TTC549 (cell line): ENCODE data around the gene RNF157.
"Not testable (repeated sequence)": the region's sequence is repeated elsewhere in the genome, so short reads cannot be mapped to it uniquely, and the experiment has no call there.

Experiments used
- FAIRE-seq: peaks from 2 replicates; lab custom pipeline; 2012; peaks lifted over from hg19 to GRCh38; lab: Jason Lieb, UNC

The RNF157 gene

DNA sequence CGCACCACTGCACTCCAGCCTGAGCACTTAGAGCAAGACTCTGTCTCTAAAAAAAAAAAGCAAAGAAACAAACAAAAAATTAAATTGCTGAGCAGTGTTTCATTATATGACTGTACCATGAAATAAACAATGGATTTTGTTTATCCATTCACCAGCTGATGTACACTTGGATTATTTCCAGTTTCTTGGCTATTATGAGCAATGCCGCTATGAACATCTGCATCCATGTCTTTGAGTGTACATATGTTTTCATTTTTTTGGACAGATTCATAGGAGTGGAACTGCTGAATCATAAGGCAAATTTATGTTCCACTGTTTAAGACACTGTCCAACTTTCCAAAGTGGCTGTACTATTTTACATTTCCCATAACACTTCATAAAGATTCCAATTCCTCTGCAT lies 8.0 kb downstream of the RNF157 start:
- no peak for FAIRE-seq

DNA sequence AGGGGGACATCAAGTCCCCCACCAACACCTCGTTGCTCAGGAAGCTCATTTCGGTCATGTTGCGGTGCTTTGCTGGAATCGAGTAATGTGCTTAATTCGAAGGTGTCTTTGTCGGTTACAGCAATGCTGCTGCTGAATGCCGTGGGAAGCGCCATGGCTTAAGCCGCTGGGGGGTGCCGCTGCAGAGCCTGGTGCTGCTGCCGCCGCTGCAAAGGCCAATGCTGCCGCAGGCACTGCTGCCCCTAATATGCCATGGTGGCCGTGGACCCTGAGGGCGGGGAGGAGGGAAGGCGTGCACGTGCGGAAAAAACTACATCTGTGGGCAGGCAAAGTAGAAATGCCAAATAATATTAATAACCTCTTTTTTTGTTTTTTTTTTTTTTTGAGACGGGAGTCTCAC lies 13.5 kb downstream of the RNF157 start:
- not testable (repeated sequence) for FAIRE-seq

DNA sequence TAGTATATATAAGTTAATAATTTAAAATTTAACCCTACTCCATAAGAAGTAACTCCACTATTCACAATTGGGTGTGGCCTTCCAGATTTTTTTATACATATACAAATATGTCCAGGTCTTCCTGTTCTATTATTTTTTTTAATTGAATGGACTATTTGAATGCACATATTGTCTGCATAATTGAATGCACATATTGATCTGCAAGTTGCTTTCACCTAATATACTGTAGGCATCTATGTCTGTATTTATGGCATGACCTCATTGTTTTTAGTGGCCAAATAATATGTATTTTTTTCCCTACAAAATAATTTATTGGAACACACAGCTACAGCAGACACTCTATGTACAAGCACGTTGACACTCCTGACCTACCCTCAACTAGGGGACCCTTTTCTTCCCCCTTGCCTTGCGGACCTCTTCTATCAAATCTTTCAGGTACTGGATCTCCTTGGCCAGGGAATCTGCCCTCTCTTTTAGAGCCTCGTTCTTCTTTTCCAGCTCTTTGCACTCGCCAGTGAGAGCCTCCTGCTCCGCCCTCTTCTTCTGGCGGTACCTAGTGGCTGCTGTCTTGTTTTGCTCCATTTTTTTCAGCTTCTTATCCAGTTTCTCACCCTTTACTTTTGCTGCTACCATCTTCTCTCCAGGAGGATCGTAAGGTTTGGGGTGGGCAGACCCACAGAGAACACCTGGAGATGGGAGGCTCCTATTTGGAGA lies 14.8 kb downstream of the RNF157 start:
- not testable (repeated sequence) for FAIRE-seq

DNA sequence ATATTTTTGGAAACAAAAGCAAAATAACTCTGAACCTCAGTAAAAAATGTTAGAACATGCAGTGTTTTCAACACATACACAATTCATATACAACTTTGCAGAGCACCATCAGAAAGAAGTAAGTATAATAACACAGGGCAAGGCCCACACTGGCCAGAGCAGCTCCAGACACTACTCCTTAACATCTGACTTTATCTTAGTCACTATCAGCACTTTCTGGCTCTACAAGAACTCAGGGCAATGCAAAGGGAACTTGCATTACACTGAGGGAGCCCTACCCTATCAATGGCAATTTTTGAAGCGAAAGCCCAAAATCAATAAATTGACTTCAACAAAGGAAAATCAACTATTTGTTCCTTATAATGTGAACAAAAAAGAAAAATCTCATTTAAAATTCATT lies 16.5 kb downstream of the RNF157 start:
- no peak for FAIRE-seq

DNA sequence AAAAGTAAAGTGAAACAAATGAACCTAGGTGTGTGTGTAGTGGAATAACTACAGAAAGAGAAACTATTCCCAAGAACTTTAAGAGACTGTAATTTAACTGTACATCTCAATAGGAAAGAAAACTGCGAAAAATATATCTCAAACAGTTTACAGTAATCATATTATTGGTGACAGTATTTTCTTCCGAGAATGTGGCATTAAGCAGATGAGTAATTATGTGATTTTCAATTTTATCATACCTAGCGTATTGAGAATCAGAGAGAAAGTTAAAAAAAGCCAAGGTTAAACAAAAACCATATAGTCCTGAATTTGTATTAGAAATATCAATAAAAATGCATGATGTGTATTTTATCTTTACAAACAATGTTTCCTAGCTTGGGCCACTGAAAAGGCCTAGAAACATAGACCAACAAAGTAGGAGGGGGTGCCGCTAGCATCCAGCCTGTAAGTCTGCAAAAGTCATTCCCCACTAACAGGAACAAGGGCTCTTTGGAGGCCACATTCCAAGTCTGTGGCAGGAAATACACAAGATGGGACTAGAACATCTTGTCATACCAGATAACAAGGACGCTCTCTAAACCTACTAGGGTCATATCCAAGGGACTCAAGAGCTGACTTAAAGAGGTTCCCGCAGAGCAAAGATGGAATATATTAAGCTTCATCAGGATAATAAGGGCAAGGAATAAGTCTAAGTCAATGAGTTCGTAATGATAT lies 20.5 kb downstream of the RNF157 start:
- FAIRE-seq: no peak

DNA sequence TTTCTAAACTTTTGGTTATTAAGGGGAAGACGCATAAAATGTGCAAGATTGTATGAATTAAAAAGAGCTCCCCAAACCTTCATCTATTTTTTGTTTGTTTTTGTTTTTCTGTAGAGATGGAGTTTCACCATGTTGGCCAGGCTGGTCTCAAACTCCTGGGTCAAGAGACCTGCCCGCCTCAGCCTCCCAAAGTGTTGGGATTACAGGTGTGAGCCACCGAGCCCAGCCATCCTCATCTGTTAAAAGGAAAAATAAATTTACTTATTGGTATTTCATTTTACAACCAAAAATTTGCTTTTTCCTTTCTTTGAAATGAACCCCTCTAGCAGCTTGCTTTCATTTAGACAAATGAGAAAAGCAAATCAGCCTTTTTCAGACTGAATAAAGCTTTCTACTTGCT lies 23.2 kb downstream of the RNF157 start:
- FAIRE-seq: no peak

DNA sequence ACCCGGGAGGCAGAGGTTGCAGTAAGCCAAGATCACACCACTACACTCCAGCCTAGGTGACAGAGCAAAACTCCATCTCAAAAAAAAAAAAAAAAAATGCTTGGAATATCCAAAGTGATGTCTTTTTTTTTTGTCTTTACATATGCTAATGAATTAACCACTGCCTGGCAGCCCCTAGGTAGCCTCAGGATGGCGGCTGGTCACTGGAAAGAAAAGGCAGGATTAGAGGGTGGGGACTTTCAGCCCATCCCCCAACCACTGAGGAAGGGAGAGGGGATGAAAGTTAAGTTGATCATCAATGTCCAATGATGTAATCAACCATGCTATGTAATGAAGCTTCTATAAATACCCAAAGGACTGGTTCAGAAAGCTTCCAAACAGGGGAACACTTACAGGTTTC lies 26.8 kb downstream of the RNF157 start:
- no peak for FAIRE-seq

DNA sequence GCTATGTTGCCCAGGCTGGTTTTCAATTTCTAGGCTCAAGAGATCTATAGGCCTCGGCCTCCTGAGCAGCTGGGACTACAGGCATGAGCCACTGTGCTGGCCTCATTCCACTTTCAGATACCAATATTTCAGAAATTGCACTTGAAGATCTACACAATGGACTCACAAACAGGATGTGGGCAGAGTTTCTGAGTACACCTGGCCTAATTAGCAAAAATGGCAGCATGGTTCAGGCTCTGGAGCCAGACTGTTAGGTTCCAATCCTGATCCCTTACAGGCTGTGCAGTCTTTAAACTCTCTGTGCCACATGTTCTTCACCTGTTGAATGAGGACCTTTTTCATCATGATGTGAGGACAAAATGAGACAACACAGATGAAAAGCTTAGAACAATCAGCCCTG lies 32.2 kb downstream of the RNF157 start:
- no peak for FAIRE-seq

DNA sequence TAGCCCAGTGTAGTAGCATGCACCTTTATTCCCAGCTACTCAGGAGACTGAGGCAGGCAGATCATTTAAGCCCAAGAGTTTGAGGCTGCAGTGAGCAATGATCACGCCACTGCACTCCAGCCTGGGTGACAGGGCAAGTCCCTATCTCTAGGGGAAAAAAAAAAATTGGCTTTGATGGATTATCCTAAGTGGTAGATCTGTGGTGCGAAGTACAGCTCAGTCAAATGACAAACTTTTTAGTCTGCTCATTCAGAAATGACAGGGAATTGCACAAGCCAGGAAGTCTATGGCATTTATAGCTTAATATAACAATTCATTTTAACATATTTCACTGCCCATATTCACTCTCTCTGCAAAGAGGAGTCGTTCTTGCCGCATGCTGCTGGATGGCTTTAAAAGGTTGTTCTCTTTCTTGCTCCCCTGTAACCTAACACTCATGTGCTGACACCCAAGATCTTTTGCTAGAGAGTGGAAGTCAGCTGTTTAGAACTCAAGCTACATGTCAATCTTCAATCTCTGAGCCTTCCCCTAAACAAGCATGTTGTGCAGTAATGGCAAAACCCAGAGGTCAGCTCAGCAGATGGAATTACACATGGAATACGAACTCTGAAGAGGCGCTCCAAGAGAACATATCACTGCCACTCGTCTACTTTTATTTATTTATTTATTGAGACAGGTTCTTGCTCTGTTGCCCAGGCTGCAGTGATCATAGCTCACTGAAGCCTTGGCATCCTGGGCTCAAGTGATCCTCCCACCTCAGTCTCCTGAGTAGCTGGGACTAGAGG lies 32.8 kb downstream of the RNF157 start:
- no peak for FAIRE-seq

DNA sequence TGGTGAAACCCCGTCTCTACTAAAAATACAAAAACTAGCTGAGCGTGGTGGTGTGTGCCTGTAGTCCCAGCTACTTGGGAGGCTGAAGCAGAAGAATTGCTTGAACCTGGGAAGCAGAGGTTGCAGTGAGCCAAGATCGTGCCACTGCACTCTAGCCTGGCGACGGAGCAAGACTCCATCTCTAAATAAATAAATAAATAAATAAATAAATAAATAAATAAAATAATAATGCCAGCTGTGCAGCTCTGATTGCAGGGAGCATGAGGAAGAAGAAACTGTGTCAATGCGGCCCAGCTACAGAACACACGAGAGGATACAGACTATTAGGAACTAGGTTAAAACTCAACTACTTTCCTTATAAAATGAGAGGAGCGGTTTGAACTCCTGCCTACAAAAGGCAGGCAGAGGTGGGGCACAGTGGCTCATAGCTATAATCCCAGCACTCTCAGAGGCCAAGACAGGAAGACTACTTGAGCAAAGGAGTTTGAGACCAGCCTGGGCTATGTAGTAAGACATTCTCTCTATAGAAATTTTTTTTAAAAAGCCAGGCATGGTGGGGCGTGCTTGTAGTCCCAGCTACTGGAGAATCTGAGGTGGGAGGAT lies 34.6 kb downstream of the RNF157 start:
- FAIRE-seq: not testable (repeated sequence)

DNA sequence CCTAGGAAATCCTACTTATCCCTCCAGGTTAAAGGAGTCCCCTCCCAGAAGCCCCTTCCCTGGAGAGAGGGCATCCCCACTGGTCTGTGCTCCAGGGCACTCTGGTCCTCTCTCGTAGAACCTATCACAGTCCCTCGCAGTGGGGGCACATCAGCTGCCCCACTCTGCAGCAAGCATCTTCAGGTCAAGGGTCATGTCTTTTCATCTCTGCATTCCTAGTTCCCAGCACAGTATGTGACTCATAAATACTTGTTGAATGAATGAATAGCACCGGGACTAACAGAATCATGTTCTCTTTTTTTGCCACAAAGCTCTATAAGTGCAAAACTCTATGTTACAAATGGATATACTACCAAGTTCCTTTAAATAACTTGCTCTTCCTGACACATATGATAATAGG lies 36.0 kb downstream of the RNF157 start:
- no peak for FAIRE-seq

DNA sequence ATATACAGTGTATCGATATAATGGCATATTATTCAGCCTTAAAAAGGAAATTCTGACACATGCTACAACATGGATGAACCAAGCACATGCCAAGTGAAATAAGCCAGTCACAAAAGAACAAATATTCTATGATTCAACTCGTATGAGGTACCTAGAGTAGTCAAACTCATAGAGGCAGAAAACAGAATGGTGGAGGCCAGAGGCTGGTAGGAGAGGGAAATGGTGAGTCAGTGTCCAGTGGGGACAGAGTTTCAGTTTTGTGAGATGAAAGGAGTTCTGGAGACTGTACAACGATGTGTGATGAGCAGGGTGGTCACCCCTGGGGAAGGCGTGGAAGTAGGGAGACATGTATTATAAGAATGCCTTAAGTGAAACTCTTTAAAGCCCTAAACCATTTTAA lies 39.9 kb downstream of the RNF157 start:
- no peak for FAIRE-seq

DNA sequence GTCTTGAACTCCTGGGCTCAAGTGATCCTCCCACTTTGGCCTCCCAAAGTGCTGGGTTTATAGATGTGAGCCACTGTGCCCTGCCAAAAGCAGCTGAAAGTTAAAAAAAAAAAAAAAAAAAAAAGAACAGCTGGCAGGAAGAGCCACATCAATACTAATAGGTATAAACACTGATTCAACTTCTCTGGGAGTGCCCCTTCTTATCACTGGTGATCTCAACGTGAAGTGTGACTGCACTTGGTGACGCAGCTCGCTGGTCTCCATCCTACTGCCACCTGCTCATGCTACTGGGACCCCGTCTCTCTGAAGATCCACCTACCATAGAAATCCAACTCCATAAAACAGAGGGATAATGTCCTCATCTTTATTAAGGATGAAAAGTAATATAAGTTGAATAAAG lies 40.8 kb downstream of the RNF157 start:
- no peak for FAIRE-seq

DNA sequence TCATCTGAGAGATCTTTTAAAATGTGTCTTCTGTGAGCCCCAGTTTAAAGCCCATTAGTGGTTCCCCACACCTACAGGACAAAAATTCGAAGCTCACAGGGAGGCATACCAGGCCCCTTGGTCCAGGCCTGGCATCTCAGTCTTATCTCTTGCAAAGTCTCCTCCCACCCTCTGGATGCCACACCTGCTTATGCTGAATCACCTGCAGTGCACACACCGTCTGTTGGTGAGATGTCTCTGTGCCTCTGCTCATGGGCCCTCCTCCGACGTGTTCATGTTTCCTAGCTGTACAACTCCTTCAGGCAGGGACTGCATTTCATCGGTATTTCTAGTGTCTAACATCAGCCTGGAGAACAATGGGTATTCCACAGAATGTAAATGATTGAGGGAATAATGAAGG lies 41.6 kb downstream of the RNF157 start:
- FAIRE-seq: no peak

DNA sequence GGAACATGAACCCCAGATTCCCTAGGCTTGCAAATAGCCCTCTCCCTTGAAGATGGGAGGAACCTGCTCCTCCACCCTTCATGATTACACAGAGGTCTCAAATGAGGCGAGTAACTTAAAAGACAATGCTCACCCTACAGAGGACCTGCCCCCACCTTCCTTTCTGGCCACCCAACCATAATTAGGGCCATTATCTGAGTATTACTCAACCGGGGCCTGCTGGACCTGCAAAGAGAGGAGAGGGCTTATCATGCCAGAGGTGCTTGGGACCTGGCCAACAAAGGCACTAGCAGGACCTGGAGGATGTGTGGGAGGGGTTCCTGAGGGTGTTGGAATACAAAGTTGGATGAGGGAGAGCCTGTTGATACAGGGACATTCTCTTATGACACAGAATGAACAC lies 42.4 kb downstream of the RNF157 start:
- FAIRE-seq: no peak

DNA sequence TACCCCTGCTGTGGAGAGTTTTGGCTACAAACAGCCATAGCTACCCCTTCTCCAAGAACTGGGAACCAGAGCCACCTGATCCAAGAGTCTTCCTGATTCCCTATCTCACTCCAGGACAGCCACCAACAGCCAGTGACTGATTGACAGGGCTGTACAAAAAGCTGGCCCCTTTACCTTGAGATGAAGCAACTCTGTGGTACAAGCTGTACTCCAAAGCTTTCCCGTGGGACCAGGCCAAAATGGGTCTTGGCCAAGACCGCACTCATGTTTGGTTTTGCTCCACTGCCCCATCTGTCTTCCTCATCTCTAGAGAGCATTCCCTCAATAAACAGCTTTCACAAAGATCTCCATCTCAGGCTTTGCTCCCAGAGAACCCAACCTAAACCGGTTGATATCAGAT lies 43.6 kb downstream of the RNF157 start:
- FAIRE-seq: no peak

DNA sequence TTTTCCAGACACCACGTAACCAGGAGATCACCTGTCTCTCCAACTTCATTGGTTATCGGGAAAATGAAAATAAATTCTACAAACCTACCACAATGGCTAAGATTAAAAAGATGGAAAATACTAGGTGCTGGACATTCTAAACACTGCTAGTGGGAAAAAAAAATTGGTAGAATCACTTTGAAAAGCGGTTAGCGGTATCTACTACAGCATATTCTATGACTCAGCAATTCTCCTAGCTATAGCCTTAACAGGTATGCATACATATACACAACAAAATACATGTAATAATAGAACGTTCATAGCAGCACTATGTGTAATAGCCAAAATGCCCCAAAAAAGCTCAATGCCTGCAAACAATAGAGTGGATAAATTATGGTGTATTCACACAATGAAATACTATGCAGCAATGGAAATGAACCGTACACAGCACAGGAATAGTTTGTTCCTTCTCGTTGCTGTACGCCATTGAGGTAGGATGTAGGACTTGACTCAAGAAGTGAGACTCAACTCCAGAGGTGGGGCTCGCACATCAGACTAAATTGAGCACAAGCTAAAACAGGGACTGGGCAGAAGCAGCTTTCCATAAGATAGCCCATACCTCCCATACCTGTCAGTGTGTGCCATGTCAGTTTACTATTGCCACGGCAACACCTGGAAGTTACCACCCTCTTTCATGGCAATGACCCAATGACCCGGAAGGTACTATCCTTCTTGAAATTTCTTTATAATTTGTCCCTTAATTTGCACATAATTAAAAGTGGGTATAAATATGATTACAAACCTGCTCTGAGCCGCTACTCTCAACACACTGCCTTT lies 44.8 kb downstream of the RNF157 start:
- no peak for FAIRE-seq

DNA sequence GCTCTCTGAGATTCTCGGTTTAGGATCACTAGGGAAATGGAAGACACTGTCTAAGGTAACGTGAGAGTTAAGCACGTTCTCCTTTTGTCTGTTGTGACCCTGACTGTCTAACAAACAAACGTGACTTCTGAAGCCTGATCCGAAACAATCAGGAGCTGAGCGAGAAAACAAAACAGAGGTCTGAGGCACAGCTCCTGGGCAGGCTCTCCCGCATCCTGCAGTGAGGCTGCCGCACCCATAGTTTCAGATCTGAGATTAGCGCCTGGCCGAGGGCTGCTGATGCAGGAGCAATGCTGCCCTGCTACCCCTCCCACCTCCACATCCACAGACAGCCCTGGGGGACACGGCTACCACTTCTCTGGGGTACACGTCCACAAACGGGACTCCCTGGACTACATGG lies 46.7 kb downstream of the RNF157 start:
- FAIRE-seq: no peak

DNA sequence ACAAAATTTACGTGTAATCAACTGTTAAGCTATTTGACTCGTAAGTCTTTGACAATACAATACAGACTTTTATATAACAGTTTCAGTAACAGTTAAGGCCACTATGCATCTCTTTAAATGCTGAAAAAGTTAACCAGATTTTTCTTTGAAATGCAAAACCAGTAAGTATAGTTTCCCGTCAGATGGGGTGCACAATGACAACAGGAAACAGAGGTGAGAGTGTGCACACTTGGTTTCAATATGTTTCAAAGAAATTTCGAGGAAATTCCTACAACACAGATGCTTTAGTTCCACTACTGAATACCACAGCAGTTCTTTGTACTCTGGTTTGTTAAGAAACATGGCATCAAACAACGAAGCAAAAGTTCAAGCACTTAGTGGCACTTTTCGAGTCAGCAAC lies 48.4 kb downstream of the RNF157 start:
- no peak for FAIRE-seq

DNA sequence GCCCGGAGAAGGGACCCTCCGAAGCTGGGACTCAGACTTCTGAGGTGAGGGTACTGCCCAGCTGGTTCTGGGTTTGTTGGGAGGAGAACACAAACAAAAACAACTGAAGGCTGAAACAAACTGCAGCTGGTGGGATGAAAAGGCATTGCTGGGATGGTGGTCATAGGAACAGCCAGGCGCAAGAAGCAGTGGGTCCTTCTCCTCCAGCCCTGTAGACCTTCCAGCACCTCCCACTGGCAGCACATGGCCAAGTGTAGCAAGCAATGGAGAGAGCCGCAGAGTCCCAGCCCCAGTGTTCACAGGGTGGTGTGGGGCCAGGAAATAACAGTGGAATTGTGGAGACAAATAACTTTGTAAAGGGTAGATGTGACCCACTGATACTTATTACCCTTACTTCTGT lies 50.6 kb downstream of the RNF157 start:
- FAIRE-seq: no peak

DNA sequence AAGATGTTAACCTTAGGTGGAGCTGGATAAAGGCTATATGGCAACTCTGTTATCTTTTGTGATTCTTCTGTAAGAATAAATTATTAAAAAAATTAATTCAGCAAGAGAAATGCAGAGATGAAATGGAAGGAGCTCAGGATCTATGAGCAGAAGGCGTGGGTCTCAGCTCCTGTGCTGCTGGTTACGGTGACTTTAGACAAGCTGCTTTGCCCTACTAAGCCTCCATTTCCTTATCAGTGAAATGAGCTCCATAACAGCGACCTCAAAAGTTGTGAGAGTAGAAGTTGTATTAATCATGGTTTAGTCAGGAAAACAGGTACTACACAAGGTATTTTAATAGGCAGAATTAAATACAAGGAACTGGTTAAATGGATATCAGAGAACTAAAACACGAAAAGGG lies 51.0 kb downstream of the RNF157 start:
- FAIRE-seq: no peak
